AG04449 (cell line): ENCODE data around the gene PRPF40A.

Experiments used
- CTCF ChIA-PET: fragments of 350-600 bp; formaldehyde crosslinking; extraction: SDS; loops from one replicate; lab custom pipeline; 2021; ENCODE audit warnings: antibody characterized with exemption; lab: Yijun Ruan, JAX
- POLR2A ChIA-PET: fragments of 400-600, 350-600 bp; formaldehyde crosslinking; extraction: SDS; loops from one replicate; lab custom pipeline; 2020; ENCODE audit warnings: antibody characterized with exemption, inconsistent platforms; lab: Yijun Ruan, JAX
- DNase-seq: peaks from one replicate; pipeline ENCODE4 v3.0.0-alpha.2; 2010; ENCODE audit warnings: low read depth, low spot score
- H3K4me3 ChIP-seq: 2 replicates; pipeline ENCODE4 v1.5.1; 2011; ENCODE audit warnings: low read depth, mild to moderate bottlenecking, control low read depth, low read length
- CTCF ChIP-seq: IDR thresholded peaks from one replicate; pipeline ENCODE4 v1.5.1; 2011; ENCODE audit warnings: mild to moderate bottlenecking, moderate library complexity, low read length, control low read depth, inconsistent platforms; ENCODE audit not compliant: insufficient read depth; ENCODE audit errors: missing control alignments

The PRPF40A gene

DNA sequence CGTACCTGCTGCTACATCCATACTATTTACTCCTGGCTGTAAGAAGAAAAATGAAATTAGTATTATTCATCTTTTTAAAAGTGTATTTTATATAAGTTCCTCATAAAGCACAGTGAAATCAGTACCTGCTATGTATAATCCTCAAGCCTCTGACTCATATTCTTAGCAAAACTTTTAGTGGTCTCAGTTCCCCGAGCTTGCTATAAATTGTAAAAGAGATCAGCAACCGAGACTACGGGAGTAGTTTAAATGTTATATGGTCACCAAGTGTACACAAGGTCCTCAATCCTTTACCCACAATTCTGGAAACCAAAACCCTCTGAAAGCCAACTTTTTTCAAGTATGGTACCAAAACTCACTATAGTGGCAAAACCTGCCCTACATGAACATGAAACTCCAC, 24.2 kb downstream of the PRPF40A start:
- TF ChIP-seq CTCF = no peak
- DNase-seq = no peak
- no peak overlapping the region for H3K4me3 ChIP-seq
- CTCF ChIA-PET = interaction anchor here (1.1 to 1.6 kb wide), 2 partner anchors 11 to 44 kb away, joined by 3 to 4 read pairs; no protein-coding TSS in a partner anchor
- POLR2A ChIA-PET = no interaction called here

GRCh38 chr2:152686321-152686720, 30.9 kb downstream of the PRPF40A start:
- DNase-seq = no peak
- H3K4me3 ChIP-seq = no peak overlapping the region
- TF ChIP-seq CTCF = no peak
- CTCF ChIA-PET = no interaction called here
- POLR2A ChIA-PET = no interaction called here

DNA sequence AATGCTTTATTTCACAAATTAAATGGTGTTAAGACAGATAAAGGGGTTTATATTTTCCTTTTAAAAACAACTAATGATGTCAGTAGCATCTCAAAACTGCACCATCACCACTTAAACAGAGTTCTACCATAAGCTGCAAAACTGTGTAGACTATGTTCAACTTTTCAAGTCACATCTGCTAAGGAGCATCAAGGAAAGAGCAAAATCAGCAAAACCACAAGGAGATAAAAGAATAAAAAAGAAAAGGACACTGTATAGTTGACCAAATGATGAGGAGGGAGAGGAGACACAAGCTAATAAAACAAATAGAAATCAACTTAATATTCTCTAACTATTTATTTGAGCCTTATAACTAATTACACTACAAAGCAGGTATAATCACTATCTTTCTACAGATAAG, 33.9 kb downstream of the PRPF40A start:
- TF ChIP-seq CTCF = no peak
- ChIA-PET POLR2A (no interaction called here), CTCF (interaction anchor here (1.2 to 1.8 kb wide), 4 partner anchors 9 to 34 kb away, joined by 3 to 5 read pairs (median 4); no protein-coding TSS in a partner anchor)
- DNase-seq = no peak
- no peak overlapping the region for H3K4me3 ChIP-seq

GRCh38 chr2:152682663-152683062, 34.6 kb downstream of the PRPF40A start:
- CTCF ChIA-PET = interaction anchor here (1.1 to 1.8 kb wide), 5 partner anchors 8 to 34 kb away, joined by 3 to 5 read pairs (median 3); no protein-coding TSS in a partner anchor
- no peak for TF ChIP-seq CTCF
- DNase-seq = no peak
- POLR2A ChIA-PET = no interaction called here
- no peak overlapping the region for H3K4me3 ChIP-seq

DNA sequence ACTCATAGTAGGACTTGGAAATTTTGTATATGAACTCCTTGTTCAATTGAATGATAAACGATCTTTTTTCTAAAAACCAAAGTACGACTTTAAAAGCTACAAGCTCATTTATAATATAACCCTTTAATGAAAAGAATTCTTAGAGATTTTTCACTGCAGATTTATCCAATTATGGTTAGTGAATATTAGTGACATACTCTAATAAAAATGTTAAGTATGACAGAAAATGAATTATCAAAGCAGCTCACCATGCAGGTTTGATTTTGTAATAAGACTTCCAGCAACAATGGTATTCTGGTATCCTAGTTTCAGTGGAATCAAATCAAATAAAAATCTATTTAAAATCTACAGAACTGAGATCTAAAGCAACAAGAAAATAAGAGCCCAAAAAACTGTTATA, 38.5 kb downstream of the PRPF40A start:
- no peak overlapping the region for H3K4me3 ChIP-seq
- ChIA-PET POLR2A (no interaction called here), CTCF (no interaction called here)
- no peak for TF ChIP-seq CTCF
- no peak for DNase-seq

GRCh38 chr2:152676461-152676860, 40.8 kb downstream of the PRPF40A start:
- no peak for TF ChIP-seq CTCF
- no peak for DNase-seq
- CTCF ChIA-PET = interaction anchor here (1.2 to 1.6 kb wide), 3 partner anchors 29 to 500 kb away, joined by 3 to 4 read pairs (median 3); no protein-coding TSS in a partner anchor
- POLR2A ChIA-PET = no interaction called here
- H3K4me3 ChIP-seq = no peak overlapping the region
